HepG2 (cell line): Measurements from ENCODE around the gene PRDM15. TPM values are rescaled to one million over a fixed set of nuclear protein-coding genes. Genes with fewer than 3 reads are reported as not detected.

Source experiments
- ATAC-seq: fragments of 200-7000 bp; cut with Tn5 transposase; 3 replicates; pipeline ENCODE4 v1.9.1; 2020; ENCODE audit warnings: mild to moderate bottlenecking, moderate library complexity
- BruUV-seq: library from RNA; stranded (reverse); fragments of 400-500 nt; replicated peaks from 2 replicates; lab custom pipeline; 2021; lab: Mats Ljungman, UMichigan
- CTCF ChIA-PET: fragments of 300-600 bp; formaldehyde crosslinking; extraction: SDS; loops from one replicate; lab custom pipeline; 2021; ENCODE audit warnings: low total read pairs, inconsistent platforms, low intra/inter-chr PET ratio; lab: Yijun Ruan, JAX
- POLR2A ChIA-PET: fragments of 350-600 bp; sonication (Branson Sonifier 250); formaldehyde crosslinking; loops from one replicate; lab custom pipeline; 2020; ENCODE audit warnings: antibody characterized with exemption, inconsistent platforms; lab: Yijun Ruan, JAX
- DNase-seq: peaks from one replicate; pipeline ENCODE4 v3.0.0-alpha.2; 2015; ENCODE audit warnings: low spot score
- FAIRE-seq: peaks from 3 replicates; lab custom pipeline; 2011; peaks lifted over from hg19 to GRCh38; lab: Jason Lieb, UNC
- H2AFZ ChIP-seq: one replicate; pipeline ENCODE4 v1.6.1; 2011; ENCODE audit warnings: low read length, inconsistent platforms
- H3K27ac ChIP-seq: fragments of 300-600 bp; 3 replicates; pipeline ENCODE4 v1.8.0; 2011; ENCODE audit warnings: mixed run types, mild to moderate bottlenecking, mixed read lengths, low read length, inconsistent platforms; ENCODE audit not compliant: insufficient read depth; ENCODE audit errors: extremely low read length
- H3K27me3 ChIP-seq, 2 experiments: fragments of 200-600 bp in 1 of 2; 2 replicates in 1 of 2; 3 replicates in 1 of 2; pipeline versions ENCODE4 v1.6.0 to v1.8.0; 2011; ENCODE audit warnings: low read length in 2 of 2, mild to moderate bottlenecking in 2 of 2, moderate library complexity in 2 of 2, inconsistent platforms in 1 of 2; ENCODE audit not compliant: insufficient read depth in 2 of 2, control insufficient read depth in 1 of 2
- H3K36me3 ChIP-seq, 2 experiments: fragments of 200-600 bp in 1 of 2; replicated peaks in 1 of 2; 2 replicates in 1 of 2; 3 replicates in 1 of 2; pipeline versions ENCODE4 v1.5.1 to v1.8.0; 2011; ENCODE audit warnings: low read length in 2 of 2, inconsistent platforms in 1 of 2; ENCODE audit not compliant: insufficient read depth in 2 of 2, control insufficient read depth in 1 of 2
- H3K4me1 ChIP-seq: 2 replicates; pipeline ENCODE4 v1.5.1; 2012; ENCODE audit warnings: low read length, inconsistent platforms; ENCODE audit not compliant: insufficient read depth
- H3K4me2 ChIP-seq: 2 replicates; pipeline ENCODE4 v1.6.0; 2011; ENCODE audit warnings: low read depth, low read length, inconsistent platforms
- H3K4me3 ChIP-seq, 3 experiments: fragments of 200-600 bp in 1 of 3; sonication (generic), shearing (Covaris generic) in 1 of 3; replicated peaks in 1 of 3; 2 replicates each; pipeline ENCODE4 v1.5.1; 2011 to 2016; ENCODE audit warnings: low read length in 3 of 3, inconsistent platforms in 2 of 3, low read depth in 2 of 3, mild to moderate bottlenecking in 2 of 3, control low read depth in 1 of 3, mixed read lengths in 1 of 3; ENCODE audit not compliant: insufficient read depth in 1 of 3
- H3K79me2 ChIP-seq: one replicate; pipeline ENCODE4 v1.6.1; 2011; ENCODE audit warnings: low read length, inconsistent platforms; ENCODE audit not compliant: insufficient read depth
- H3K9ac ChIP-seq: 2 replicates; pipeline ENCODE4 v1.6.0; 2011; ENCODE audit warnings: mild to moderate bottlenecking, low read depth, low read length, inconsistent platforms; ENCODE audit not compliant: insufficient read depth
- H3K9me3 ChIP-seq: 2 replicates; pipeline ENCODE4 v1.5.1; 2012; ENCODE audit warnings: mild to moderate bottlenecking, low read length
- H4K20me1 ChIP-seq: 2 replicates; pipeline ENCODE4 v1.6.0; 2011; ENCODE audit warnings: inconsistent platforms, mild to moderate bottlenecking, low read length, moderate library complexity; ENCODE audit not compliant: insufficient read depth
- PATZ1 ChIP-seq: sonication (generic); formaldehyde crosslinking; IDR thresholded peaks from 2 replicates; pipeline ENCODE4 v1.4.0; 2020; ENCODE audit warnings: missing genetic modification reagents
- SIN3A ChIP-seq: IDR thresholded peaks from 2 replicates; pipeline ENCODE4 v1.6.1; 2011; ENCODE audit warnings: low read depth, mild to moderate bottlenecking, control low read depth, low read length, borderline replicate concordance
- THYN1 ChIP-seq: sonication (generic); formaldehyde crosslinking; IDR thresholded peaks from 2 replicates; pipeline ENCODE4 v1.8.1; 2023; ENCODE audit warnings: low read depth, mild to moderate bottlenecking, moderate library complexity, missing genetic modification reagents, borderline replicate concordance
- ZNF337 ChIP-seq: sonication (generic); formaldehyde crosslinking; IDR thresholded peaks from 2 replicates; pipeline ENCODE4 v1.5.1; 2020; ENCODE audit warnings: missing genetic modification reagents, low read depth, mild to moderate bottlenecking, borderline replicate concordance
- ZNF781 ChIP-seq: sonication (generic); formaldehyde crosslinking; IDR thresholded peaks from 2 replicates; pipeline ENCODE4 v1.5.1; 2020; ENCODE audit warnings: borderline replicate concordance, mild to moderate bottlenecking, missing genetic modification reagents; ENCODE audit errors: not compliant biosample characterization
- WGBS: methylation state at CpG from one replicate; pipeline ENCODE4 v1.1.6; 2017; ENCODE audit warnings: low lambda C conversion rate; 5-methylcytosine and 5-hydroxymethylcytosine counted together
- in situ Hi-C: cut with HindIII; loops from 2 replicates; pipeline ENCODE4 v1.10.0; 2017; ENCODE audit warnings: low pct_unique_long_range_greater_than_20kb; ENCODE audit not compliant: extremely low pct_ligation_motif_present
- intact Hi-C: fragments of 100-400 bp; cut with micrococcal nuclease; formaldehyde crosslinking; loops from one replicate; pipeline ENCODE4 v1.10.0; 2022; ENCODE audit not compliant: unreplicated experiment
- polyA plus RNA-seq, 8 experiments: library from polyadenylated mRNA; depleted of rRNA in 3 of 8; stranded (reverse) in 7 of 8; unstranded in 1 of 8; fragments of >200 nt; fragmentation: Illumina TruSeq in 4 of 8; extraction: Trizol in 4 of 8; gene quantifications; 2 replicates each; pipeline versions ENCODE4 v1.2.1 to v1.2.3, GENCODE V29; 2011 to 2016; ENCODE audit warnings: low read depth in 4 of 8, missing spikeins in 1 of 8, mixed read lengths in 1 of 8; ENCODE audit not compliant: insufficient read depth in 1 of 8
- total RNA-seq, 5 experiments: library from RNA; depleted of rRNA; stranded (reverse); fragments of >200 nt; fragmentation: Illumina TruSeq; extraction: Trizol; gene quantifications; 2 replicates each; pipeline ENCODE4 v1.2.3, GENCODE V29; 2016; ENCODE audit warnings: low read depth in 1 of 5
- TF ChIP-seq, protein P1 (sequence below): sonication (generic); formaldehyde crosslinking; IDR thresholded peaks from 2 replicates; pipeline ENCODE4 v1.4.0; 2020; ENCODE audit warnings: missing genetic modification reagents, borderline replicate concordance
- TF ChIP-seq, protein P2 (sequence below): sonication (generic); formaldehyde crosslinking; IDR thresholded peaks from 2 replicates; pipeline ENCODE4 v1.4.0; 2020; ENCODE audit warnings: missing genetic modification reagents, mild to moderate bottlenecking, borderline replicate concordance

Gene PRDM15
- total and polyA plus RNA-seq, 2 of the 13 experiments (the other 11 are each of a cell fraction or from before 2014, with no cell fraction given) = 4.0 to 6.9 TPM

GRCh38 chr21:41864311-41865001 is 14.7 kb downstream of the PRDM15 start:
- WGBS = 95% methylated on average over 10 of the region's 10 CpGs
- Histone ChIP-seq H2AFZ (no peak overlapping the region), H3K4me2 (no peak overlapping the region), H3K4me3 (no peak overlapping the region), H3K27me3 (no peaks in the 10 kb centered on the region), H3K79me2 (peaks cover 4% of the 10 kb centered on the region), H3K4me1 (peaks cover 8% of the 10 kb centered on the region; the same call in 1 of the 2 replicates), H4K20me1 (no peaks in the 10 kb centered on the region), H3K9ac (no peak overlapping the region), H3K9me3 (no peaks in the 10 kb centered on the region), H3K36me3 (peaks cover 0 to 4% of the 10 kb centered on the region in 2 experiments; a peak in 1 of 5 replicates), H3K27ac (no peak overlapping the region)
- intact Hi-C loops = no loop called here
- DNase-seq (no peak), FAIRE-seq (no peak), ATAC-seq (no peak)
- no TSS peak for BruUV-seq
- ChIA-PET CTCF (no interaction called here), POLR2A (no interaction called here)
- TF ChIP-seq, protein P1, sequence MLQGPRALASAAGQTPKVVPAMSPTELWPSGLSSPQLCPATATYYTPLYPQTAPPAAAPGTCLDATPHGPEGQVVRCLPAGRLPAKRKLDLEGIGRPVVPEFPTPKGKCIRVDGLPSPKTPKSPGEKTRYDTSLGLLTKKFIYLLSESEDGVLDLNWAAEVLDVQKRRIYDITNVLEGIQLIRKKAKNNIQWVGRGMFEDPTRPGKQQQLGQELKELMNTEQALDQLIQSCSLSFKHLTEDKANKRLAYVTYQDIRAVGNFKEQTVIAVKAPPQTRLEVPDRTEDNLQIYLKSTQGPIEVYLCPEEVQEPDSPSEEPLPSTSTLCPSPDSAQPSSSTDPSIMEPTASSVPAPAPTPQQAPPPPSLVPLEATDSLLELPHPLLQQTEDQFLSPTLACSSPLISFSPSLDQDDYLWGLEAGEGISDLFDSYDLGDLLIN (CRISPR knock-in tag) = no peak
- TF ChIP-seq SIN3A (no peak), ZNF781 (CRISPR knock-in tag) (no peak)
- in situ Hi-C loops = no loop called here

GRCh38 chr21:41863439-41863740 is 15.8 kb downstream of the PRDM15 start:
- BruUV-seq = no TSS peak
- DNase-seq (no peak), ATAC-seq (no peak), FAIRE-seq (no peak)
- Histone ChIP-seq H3K4me1 (peaks cover 8% of the 10 kb centered on the region; the same call in 1 of the 2 replicates), H3K9ac (no peak overlapping the region), H3K9me3 (no peaks in the 10 kb centered on the region), H2AFZ (no peak overlapping the region), H3K27me3 (no peaks in the 10 kb centered on the region), H3K36me3 (peaks cover 5 to 11% of the 10 kb centered on the region in 2 experiments; a peak in 4 of 5 replicates), H3K4me2 (no peak overlapping the region), H3K4me3 (no peak overlapping the region), H3K27ac (no peak overlapping the region), H4K20me1 (no peaks in the 10 kb centered on the region), H3K79me2 (peaks cover 4% of the 10 kb centered on the region)
- 90% methylated on average over 4 of the region's 4 CpGs for WGBS
- in situ Hi-C loops (no loop called here), intact Hi-C loops (no loop called here)
- ChIA-PET POLR2A (interaction anchor here (0.7 to 1.5 kb wide), 2 partner anchors 15 to 16 kb away, joined by 3 read pairs; no protein-coding TSS in a partner anchor), CTCF (no interaction called here)
- TF ChIP-seq PATZ1 = no peak
- TF ChIP-seq THYN1 = no peak
- no peak for TF ChIP-seq ZNF337 (CRISPR knock-in tag)
- TF ChIP-seq, protein P2, sequence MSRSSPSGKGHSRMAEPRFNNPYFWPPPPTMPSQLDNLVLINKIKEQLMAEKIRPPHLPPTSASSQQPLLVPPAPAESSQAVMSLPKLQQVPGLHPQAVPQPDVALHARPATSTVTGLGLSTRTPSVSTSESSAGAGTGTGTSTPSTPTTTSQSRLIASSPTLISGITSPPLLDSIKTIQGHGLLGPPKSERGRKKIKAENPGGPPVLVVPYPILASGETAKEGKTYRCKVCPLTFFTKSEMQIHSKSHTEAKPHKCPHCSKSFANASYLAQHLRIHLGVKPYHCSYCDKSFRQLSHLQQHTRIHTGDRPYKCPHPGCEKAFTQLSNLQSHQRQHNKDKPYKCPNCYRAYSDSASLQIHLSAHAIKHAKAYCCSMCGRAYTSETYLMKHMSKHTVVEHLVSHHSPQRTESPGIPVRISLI (CRISPR knock-in tag) = no peak
